WTC11 (cell line): Measurements from ENCODE around the gene FBXO48. TPM values are rescaled to one million over a fixed set of nuclear protein-coding genes. Genes with fewer than 3 reads are reported as not detected.

Source experiments
- ATAC-seq: fragments of 200-7000 bp; cut with Tn5 transposase; 2 replicates; pipeline ENCODE4 v1.10.0; 2021; ENCODE audit warnings: mild to moderate bottlenecking, moderate library complexity
- Bru-seq: library from RNA; stranded (reverse); fragments of 400-500 nt; gene quantifications from one replicate; lab custom pipeline; 2021; lab: Mats Ljungman, UMichigan
- CTCF ChIA-PET: fragments of 300-600 bp; sonication (Branson Sonifier 250); formaldehyde crosslinking; loops from one replicate; lab custom pipeline; 2021; ENCODE audit warnings: antibody characterized with exemption; lab: Charles Lee
- POLR2A ChIA-PET: fragments of 350-600 bp; sonication (Branson Sonifier 250); formaldehyde crosslinking; loops from one replicate; lab custom pipeline; 2021; ENCODE audit warnings: antibody characterized with exemption; lab: Charles Lee
- DNase-seq: peaks from one replicate; pipeline ENCODE4 v3.0.0; 2021; ENCODE audit warnings: low spot score
- H3K27ac Mint-ChIP-seq: 2 replicates; pipeline ENCODE4 v1.8.0; 2021; ENCODE audit warnings: mixed read lengths
- H3K27me3 Mint-ChIP-seq: 2 replicates; pipeline ENCODE4 v1.8.0; 2021; ENCODE audit warnings: low read depth, mild to moderate bottlenecking, moderate library complexity, mixed read lengths
- H3K36me3 Mint-ChIP-seq: 2 replicates; pipeline ENCODE4 v1.8.0; 2021; ENCODE audit warnings: mixed read lengths
- H3K4me1 Mint-ChIP-seq: 2 replicates; pipeline ENCODE4 v1.8.0; 2022; ENCODE audit warnings: mixed read lengths
- H3K4me3 Mint-ChIP-seq: 2 replicates; pipeline ENCODE4 v1.8.0; 2021; ENCODE audit warnings: mild to moderate bottlenecking, moderate library complexity, mixed read lengths
- H3K9me3 Mint-ChIP-seq: 2 replicates; pipeline ENCODE4 v1.8.0; 2021; ENCODE audit warnings: mixed read lengths
- ARID4B ChIP-seq: sonication (generic); formaldehyde crosslinking; IDR thresholded peaks from 2 replicates; pipeline ENCODE4 v1.8.0; 2023; ENCODE audit warnings: missing genetic modification reagents, mild to moderate bottlenecking, borderline replicate concordance
- ATF6 ChIP-seq: sonication (generic); formaldehyde crosslinking; IDR thresholded peaks from 2 replicates; pipeline ENCODE4 v1.8.1; 2023; ENCODE audit warnings: mild to moderate bottlenecking, missing genetic modification reagents
- CBFB ChIP-seq: sonication (generic); formaldehyde crosslinking; IDR thresholded peaks from 2 replicates; pipeline ENCODE4 v1.8.1; 2022; ENCODE audit warnings: mild to moderate bottlenecking, low read depth, missing genetic modification reagents
- CREM ChIP-seq: sonication (generic); formaldehyde crosslinking; IDR thresholded peaks from 2 replicates; pipeline ENCODE4 v1.8.1; 2022; ENCODE audit warnings: mild to moderate bottlenecking, missing genetic modification reagents, moderate library complexity
- E2F1 ChIP-seq: sonication (generic); formaldehyde crosslinking; IDR thresholded peaks from 2 replicates; pipeline ENCODE4 v1.8.0; 2022; ENCODE audit warnings: mild to moderate bottlenecking, missing genetic modification reagents
- E2F4 ChIP-seq: sonication (generic); formaldehyde crosslinking; IDR thresholded peaks from 2 replicates; pipeline ENCODE4 v1.8.1; 2022; ENCODE audit warnings: low read depth, mild to moderate bottlenecking, moderate library complexity, missing genetic modification reagents, borderline replicate concordance
- ETV6 ChIP-seq: sonication (generic); formaldehyde crosslinking; IDR thresholded peaks from 2 replicates; pipeline ENCODE4 v1.8.1; 2022; ENCODE audit warnings: mild to moderate bottlenecking, missing genetic modification reagents
- FOXK1 ChIP-seq: sonication (generic); formaldehyde crosslinking; IDR thresholded peaks from 2 replicates; pipeline ENCODE4 v1.8.0; 2022; ENCODE audit warnings: mild to moderate bottlenecking, moderate library complexity, missing genetic modification reagents
- FOXP4 ChIP-seq: sonication (generic); formaldehyde crosslinking; IDR thresholded peaks from 2 replicates; pipeline ENCODE4 v1.8.0; 2022; ENCODE audit warnings: mild to moderate bottlenecking, missing genetic modification reagents
- GABPB1 ChIP-seq: sonication (generic); formaldehyde crosslinking; IDR thresholded peaks from 2 replicates; pipeline ENCODE4 v1.8.1; 2023; ENCODE audit warnings: mild to moderate bottlenecking, missing genetic modification reagents
- KAT7 ChIP-seq: sonication (generic); formaldehyde crosslinking; IDR thresholded peaks from 2 replicates; pipeline ENCODE4 v1.8.1; 2023; ENCODE audit warnings: missing genetic modification reagents, mild to moderate bottlenecking, borderline replicate concordance
- MYBL2 ChIP-seq: sonication (generic); formaldehyde crosslinking; IDR thresholded peaks from 2 replicates; pipeline ENCODE4 v1.8.1; 2023; ENCODE audit warnings: mild to moderate bottlenecking, moderate library complexity, missing genetic modification reagents
- SP1 ChIP-seq: sonication (generic); formaldehyde crosslinking; conservative IDR thresholded peaks from 2 replicates; pipeline ENCODE4 v1.8.1; 2022; ENCODE audit warnings: missing genetic modification reagents
- ZNF396 ChIP-seq: fragments of 250-450 bp; sonication (Bioruptor Pico); IDR thresholded peaks from 2 replicates; pipeline ENCODE4 v1.8.0; 2021; ENCODE audit warnings: mild to moderate bottlenecking, moderate library complexity, borderline replicate concordance
- ZNF423 ChIP-seq: fragments of 250-450 bp; sonication (Bioruptor Pico); IDR thresholded peaks from 2 replicates; pipeline ENCODE4 v2.1.2; 2022; ENCODE audit warnings: mild to moderate bottlenecking, moderate library complexity
- long read RNA-seq, 3 experiments: library from RNA in 1 of 3; library from capped mRNA in 1 of 3; library from polyadenylated mRNA in 1 of 3; unstranded in 2 of 3; stranded (forward) in 1 of 3; transcript quantifications; one replicate each; pipeline ENCODE4 v2.0.0, GENCODE V29; 2021
- total RNA-seq: library from RNA; stranded (reverse); gene quantifications from 3 replicates; pipeline ENCODE4 v1.2.3, GENCODE V29; 2021
- TF ChIP-seq, protein P1 (sequence below): sonication (generic); formaldehyde crosslinking; IDR thresholded peaks from 2 replicates; pipeline ENCODE4 v1.8.1; 2022; ENCODE audit warnings: mild to moderate bottlenecking, moderate library complexity, missing genetic modification reagents
- TF ChIP-seq, protein P2 (sequence below): sonication (generic); formaldehyde crosslinking; IDR thresholded peaks from 2 replicates; pipeline ENCODE4 v1.8.1; 2023; ENCODE audit warnings: mild to moderate bottlenecking, moderate library complexity, missing genetic modification reagents

FBXO48 gene, protein sequence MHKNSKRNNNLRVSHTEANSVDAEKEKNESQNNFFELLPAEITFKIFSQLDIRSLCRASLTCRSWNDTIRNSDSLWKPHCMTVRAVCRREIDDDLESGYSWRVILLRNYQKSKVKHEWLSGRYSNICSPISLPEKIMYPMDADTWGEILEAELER
- total RNA-seq (1.3 to 1.5 TPM (median 1.3 TPM) in 3 replicates), Bru-seq, nascent RNA (percentile 69 among the genes with signal in this experiment)
- long read RNA-seq, experiment 1, full-length matches to known transcripts: 1 of 5 reads
- long read RNA-seq, experiment 1, partial matches to known transcripts: 0 of 5 reads
- long read RNA-seq, experiment 1, other reads (novel, unspliced or antisense): 4 of 5 reads
- long read RNA-seq, experiment 2, full-length matches to known transcripts: 1 of 2 reads
- long read RNA-seq, experiment 2, partial matches to known transcripts: 0 of 2 reads
- long read RNA-seq, experiment 2, other reads (novel, unspliced or antisense): 1 of 2 reads
- long read RNA-seq, experiment 3, partial matches to known transcripts: 0 of 5 reads
- long read RNA-seq, experiment 3, other reads (novel, unspliced or antisense): 5 of 5 reads

- peak within 1 kb of the TSS; percentile 97 for H3K4me3 Mint-ChIP-seq
- H3K4me1 Mint-ChIP-seq: peaks cover 10% of the 10 kb centered on the region; the same call in 1 of the 2 replicates
- DNase-seq (peak; percentile 94), ATAC-seq (peak; percentile 99)
- CTCF ChIA-PET: interaction anchor here (0.6 to 2.6 kb wide), 16 partner anchors 16 to 970 kb away, joined by 3 to 27 read pairs (median 4); partner anchors contain the start of gene NFU1
- peak within 1 kb of the TSS; percentile 77 for H3K27ac Mint-ChIP-seq
- H3K36me3 Mint-ChIP-seq: no peaks in the 10 kb centered on the region
- no peaks in the 10 kb centered on the region for H3K27me3 Mint-ChIP-seq
- POLR2A ChIA-PET: interaction anchor here (0.9 to 1.1 kb wide), 4 partner anchors 10 to 212 kb away, joined by 3 to 4 read pairs (median 4); no protein-coding TSS in a partner anchor
- H3K9me3 Mint-ChIP-seq: no peaks in the 10 kb centered on the region
- TF ChIP-seq ZNF396: no peak
- TF ChIP-seq CBFB: no peak
- TF ChIP-seq FOXK1 (CRISPR knock-in tag): peak; percentile 3; the same call in 1 of the 2 replicates
- 0 out of 2 replicates have a peak, but pooled peaks have one; percentile 22 for TF ChIP-seq CREM (CRISPR knock-in tag)
- peak; percentile 63; the same call in 1 of the 2 replicates for TF ChIP-seq ARID4B (CRISPR knock-in tag)
- peak; percentile 97 for TF ChIP-seq GABPB1 (CRISPR knock-in tag)
- peak; percentile 32; the same call in 1 of the 2 replicates for TF ChIP-seq FOXP4 (CRISPR knock-in tag)
- TF ChIP-seq E2F4 (CRISPR knock-in tag): 0 out of 2 replicates have a peak, but pooled peaks have one; percentile 71
- peak; percentile 23; the same call in 1 of the 2 replicates for TF ChIP-seq MYBL2
- peak; percentile 93 for TF ChIP-seq ZNF423 (CRISPR knock-in tag)
- TF ChIP-seq, protein P1, sequence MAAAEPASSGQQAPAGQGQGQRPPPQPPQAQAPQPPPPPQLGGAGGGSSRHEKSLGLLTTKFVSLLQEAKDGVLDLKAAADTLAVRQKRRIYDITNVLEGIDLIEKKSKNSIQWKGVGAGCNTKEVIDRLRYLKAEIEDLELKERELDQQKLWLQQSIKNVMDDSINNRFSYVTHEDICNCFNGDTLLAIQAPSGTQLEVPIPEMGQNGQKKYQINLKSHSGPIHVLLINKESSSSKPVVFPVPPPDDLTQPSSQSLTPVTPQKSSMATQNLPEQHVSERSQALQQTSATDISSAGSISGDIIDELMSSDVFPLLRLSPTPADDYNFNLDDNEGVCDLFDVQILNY: 0 out of 2 replicates have a peak, but pooled peaks have one; percentile 61
- TF ChIP-seq SP1 (CRISPR knock-in tag): peak; percentile 67
- TF ChIP-seq, protein P2, sequence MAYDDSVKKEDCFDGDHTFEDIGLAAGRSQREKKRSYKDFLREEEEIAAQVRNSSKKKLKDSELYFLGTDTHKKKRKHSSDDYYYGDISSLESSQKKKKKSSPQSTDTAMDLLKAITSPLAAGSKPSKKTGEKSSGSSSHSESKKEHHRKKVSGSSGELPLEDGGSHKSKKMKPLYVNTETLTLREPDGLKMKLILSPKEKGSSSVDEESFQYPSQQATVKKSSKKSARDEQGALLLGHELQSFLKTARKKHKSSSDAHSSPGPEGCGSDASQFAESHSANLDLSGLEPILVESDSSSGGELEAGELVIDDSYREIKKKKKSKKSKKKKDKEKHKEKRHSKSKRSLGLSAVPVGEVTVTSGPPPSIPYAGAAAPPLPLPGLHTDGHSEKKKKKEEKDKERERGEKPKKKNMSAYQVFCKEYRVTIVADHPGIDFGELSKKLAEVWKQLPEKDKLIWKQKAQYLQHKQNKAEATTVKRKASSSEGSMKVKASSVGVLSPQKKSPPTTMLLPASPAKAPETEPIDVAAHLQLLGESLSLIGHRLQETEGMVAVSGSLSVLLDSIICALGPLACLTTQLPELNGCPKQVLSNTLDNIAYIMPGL: peak; percentile 72
- no peak for TF ChIP-seq ATF6
- no peak for TF ChIP-seq ETV6
- TF ChIP-seq E2F1 (CRISPR knock-in tag): 0 out of 2 replicates have a peak, but pooled peaks have one; percentile 20
- TF ChIP-seq KAT7 (CRISPR knock-in tag): 0 out of 2 replicates have a peak, but pooled peaks have one; percentile 38
These were observed at the start of gene FBXO48, which contains the start of gene APLF for GRCh38 chr2:68467077-68467960. TSS of gene FBXO48 (minus strand) at chr2:68467294. CDS start at chr2:68465145, 2,149 bp downstream. TSS of gene APLF (plus strand) at chr2:68467585. CDS start at chr2:68467732, 147 bp downstream.
